Thyroid gland (tissue), 4 donors: ENCODE data around the gene AGFG2.

ENCODE experiments used
- CTCF ChIP-seq, 6 experiments: fragments of 200-600 bp in 3 of 6; fragments of 450-650 bp in 3 of 6; sonication (generic) in 3 of 6; IDR thresholded peaks; one replicate each; pipeline ENCODE4 v1.5.1; 2016 to 2019; ENCODE audit warnings: antibody characterized with exemption in 6 of 6, mild to moderate bottlenecking in 2 of 6, inconsistent platforms in 1 of 6, moderate library complexity in 1 of 6
- POLR2A ChIP-seq, 2 donors: fragments of 450-650 bp; IDR thresholded peaks; one replicate each; pipeline ENCODE4 v1.6.1; 2017; ENCODE audit warnings: antibody characterized with exemption in 2 of 2, mild to moderate bottlenecking in 2 of 2, moderate library complexity in 1 of 2

GRCh38 chr7:100576384-100576993 lies 37.5 kb downstream of the AGFG2 start:
- TF ChIP-seq CTCF (IDR thresholded peaks at IDR 0.05) (no peak), POLR2A (IDR thresholded peaks at IDR 0.05) (no peak)
